SK-N-SH treated with all-trans-retinoic acid at 6 μM for 48 hours (cell line): Measurements from ENCODE around the gene FBXW11.

Experiments used
- ATAC-seq: fragments of 200-7000 bp; cut with Tn5 transposase; 3 replicates; pipeline ENCODE4 v1.9.1; 2020; ENCODE audit warnings: mild to moderate bottlenecking, moderate library complexity
- ARNTL ChIP-seq: fragments of 450-650 bp; formaldehyde crosslinking; IDR thresholded peaks from 2 replicates; pipeline ENCODE4 v1.5.0; 2020; ENCODE audit warnings: low read depth, mild to moderate bottlenecking, moderate library complexity, borderline replicate concordance
- BACH2 ChIP-seq: fragments of 250-450 bp; sonication (Bioruptor Pico); IDR thresholded peaks from 2 replicates; pipeline ENCODE4 v1.9.0; 2021; ENCODE audit warnings: mild to moderate bottlenecking, borderline replicate concordance
- CSDC2 ChIP-seq: fragments of 250-450 bp; sonication (Bioruptor Pico); IDR thresholded peaks from 2 replicates; pipeline ENCODE4 v1.5.0; 2020; ENCODE audit warnings: mild to moderate bottlenecking, moderate library complexity
- CSRNP3 ChIP-seq: fragments of 250-450 bp; sonication (Bioruptor Pico); IDR thresholded peaks from 2 replicates; pipeline ENCODE4 v1.5.1; 2021; ENCODE audit warnings: mild to moderate bottlenecking, moderate library complexity
- ESRRG ChIP-seq: fragments of 250-450 bp; sonication (Bioruptor Pico); IDR thresholded peaks from 2 replicates; pipeline ENCODE4 v1.6.1; 2021; ENCODE audit warnings: mild to moderate bottlenecking
- GLIS3 ChIP-seq: fragments of 250-450 bp; sonication (Bioruptor Pico); IDR thresholded peaks from 2 replicates; pipeline ENCODE4 v1.5.0; 2020; ENCODE audit warnings: mild to moderate bottlenecking, moderate library complexity
- ISL1 ChIP-seq: fragments of 250-450 bp; sonication (Bioruptor Pico); IDR thresholded peaks from 2 replicates; pipeline ENCODE4 v2.1.2; 2022; ENCODE audit warnings: mild to moderate bottlenecking, moderate library complexity
- OSR1 ChIP-seq: fragments of 250-450 bp; sonication (Bioruptor Pico); IDR thresholded peaks from 2 replicates; pipeline ENCODE4 v1.8.0; 2022; ENCODE audit warnings: moderate library complexity, mild to moderate bottlenecking, inconsistent platforms
- PATZ1 ChIP-seq: fragments of 250-450 bp; sonication (Bioruptor Pico); IDR thresholded peaks from 2 replicates; pipeline ENCODE4 v1.8.0; 2020; ENCODE audit warnings: mild to moderate bottlenecking, moderate library complexity, borderline replicate concordance
- POU6F1 ChIP-seq: fragments of 250-450 bp; sonication (Bioruptor Pico); IDR thresholded peaks from 2 replicates; pipeline ENCODE4 v1.8.0; 2021; ENCODE audit warnings: low read depth, mild to moderate bottlenecking, moderate library complexity, borderline replicate concordance
- RARB ChIP-seq: fragments of 250-450 bp; sonication (Bioruptor Pico); IDR thresholded peaks from 2 replicates; pipeline ENCODE4 v1.8.0; 2021; ENCODE audit warnings: mild to moderate bottlenecking, moderate library complexity
- SNAI2 ChIP-seq: fragments of 250-450 bp; sonication (Bioruptor Pico); IDR thresholded peaks from 2 replicates; pipeline ENCODE4 v1.5.0; 2020; ENCODE audit warnings: mild to moderate bottlenecking, moderate library complexity
- TCF4 ChIP-seq: fragments of 250-450 bp; sonication (Bioruptor Pico); IDR thresholded peaks from 2 replicates; pipeline ENCODE4 v1.8.0; 2021; ENCODE audit warnings: mild to moderate bottlenecking, moderate library complexity, borderline replicate concordance
- TOX ChIP-seq: fragments of 250-450 bp; sonication (Bioruptor Pico); IDR thresholded peaks from 2 replicates; pipeline ENCODE4 v1.8.0; 2021; ENCODE audit warnings: mild to moderate bottlenecking, moderate library complexity, borderline replicate concordance
- TSHZ2 ChIP-seq: fragments of 250-450 bp; sonication (Bioruptor Pico); IDR thresholded peaks from 2 replicates; pipeline ENCODE4 v1.5.0; 2020; ENCODE audit warnings: mild to moderate bottlenecking, moderate library complexity
- ZFP30 ChIP-seq: fragments of 450-650 bp; formaldehyde crosslinking; IDR thresholded peaks from 2 replicates; pipeline ENCODE4 v1.5.0; 2022; ENCODE audit warnings: mild to moderate bottlenecking, moderate library complexity
- ZNF565 ChIP-seq: fragments of 450-650 bp; formaldehyde crosslinking; conservative IDR thresholded peaks from 2 replicates; pipeline ENCODE4 v1.5.0; 2020; ENCODE audit warnings: low read depth, mild to moderate bottlenecking, moderate library complexity
- ZNF70 ChIP-seq: fragments of 450-650 bp; formaldehyde crosslinking; IDR thresholded peaks from 2 replicates; pipeline ENCODE4 v1.5.0; 2020; ENCODE audit warnings: mild to moderate bottlenecking, moderate library complexity
- ZNF8 ChIP-seq: fragments of 450-650 bp; formaldehyde crosslinking; IDR thresholded peaks from 2 replicates; pipeline ENCODE4 v1.5.0; 2020; ENCODE audit warnings: mild to moderate bottlenecking, moderate library complexity
- TF ChIP-seq, protein P1 (sequence below): fragments of 250-450 bp; sonication (Bioruptor Pico); IDR thresholded peaks from 2 replicates; pipeline ENCODE4 v1.5.1; 2020; ENCODE audit warnings: low read depth, mild to moderate bottlenecking, moderate library complexity

FBXW11 gene

GRCh38 chr5:171848911-171849520 lies 157.4 kb downstream of the FBXW11 start:
- ATAC-seq = no peak
- TF ChIP-seq ESRRG (CRISPR knock-in tag) (no peak), TOX (CRISPR knock-in tag) (no peak), RARB (CRISPR knock-in tag) (no peak), ZNF565 (no peak)

GRCh38 chr5:171848486-171848885 lies 158.0 kb downstream of the FBXW11 start:
- ATAC-seq = no peak
- TF ChIP-seq OSR1 (CRISPR knock-in tag) = no peak
- TF ChIP-seq POU6F1 = no peak
- TF ChIP-seq CSRNP3 = no peak
- no peak for TF ChIP-seq ZFP30
- TF ChIP-seq, protein P1, sequence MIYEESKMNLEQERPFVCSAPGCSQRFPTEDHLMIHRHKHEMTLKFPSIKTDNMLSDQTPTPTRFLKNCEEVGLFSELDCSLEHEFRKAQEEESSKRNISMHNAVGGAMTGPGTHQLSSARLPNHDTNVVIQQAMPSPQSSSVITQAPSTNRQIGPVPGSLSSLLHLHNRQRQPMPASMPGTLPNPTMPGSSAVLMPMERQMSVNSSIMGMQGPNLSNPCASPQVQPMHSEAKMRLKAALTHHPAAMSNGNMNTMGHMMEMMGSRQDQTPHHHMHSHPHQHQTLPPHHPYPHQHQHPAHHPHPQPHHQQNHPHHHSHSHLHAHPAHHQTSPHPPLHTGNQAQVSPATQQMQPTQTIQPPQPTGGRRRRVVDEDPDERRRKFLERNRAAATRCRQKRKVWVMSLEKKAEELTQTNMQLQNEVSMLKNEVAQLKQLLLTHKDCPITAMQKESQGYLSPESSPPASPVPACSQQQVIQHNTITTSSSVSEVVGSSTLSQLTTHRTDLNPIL = no peak
- no peak for TF ChIP-seq CSDC2 (CRISPR knock-in tag)
- no peak for TF ChIP-seq TCF4 (CRISPR knock-in tag)
- no peak for TF ChIP-seq RARB (CRISPR knock-in tag)
- TF ChIP-seq ZNF8 (CRISPR knock-in tag) = no peak
- TF ChIP-seq GLIS3 (CRISPR knock-in tag) = no peak
- TF ChIP-seq ISL1 (CRISPR knock-in tag) = no peak
- no peak for TF ChIP-seq ESRRG (CRISPR knock-in tag)
- TF ChIP-seq BACH2 = no peak
- no peak for TF ChIP-seq ZNF70 (CRISPR knock-in tag)
- TF ChIP-seq TSHZ2 (CRISPR knock-in tag) = no peak

GRCh38 chr5:171848006-171848405 lies 158.4 kb downstream of the FBXW11 start:
- TF ChIP-seq TCF4 (CRISPR knock-in tag) = no peak
- TF ChIP-seq PATZ1 = no peak
- no peak for TF ChIP-seq POU6F1
- no peak for TF ChIP-seq ARNTL
- TF ChIP-seq TOX (CRISPR knock-in tag) = no peak
- no peak for TF ChIP-seq SNAI2 (CRISPR knock-in tag)
- TF ChIP-seq ZNF70 (CRISPR knock-in tag) = no peak
- no peak for ATAC-seq
